ENCODE results near the gene EDC3. TPM values are rescaled to one million over a fixed set of nuclear protein-coding genes. Genes with fewer than 3 reads are reported as not detected.

Gene EDC3
- total and polyA plus RNA-seq, 9 donors: 11.0 to 32.5 (median 27.1) TPM

DNA sequence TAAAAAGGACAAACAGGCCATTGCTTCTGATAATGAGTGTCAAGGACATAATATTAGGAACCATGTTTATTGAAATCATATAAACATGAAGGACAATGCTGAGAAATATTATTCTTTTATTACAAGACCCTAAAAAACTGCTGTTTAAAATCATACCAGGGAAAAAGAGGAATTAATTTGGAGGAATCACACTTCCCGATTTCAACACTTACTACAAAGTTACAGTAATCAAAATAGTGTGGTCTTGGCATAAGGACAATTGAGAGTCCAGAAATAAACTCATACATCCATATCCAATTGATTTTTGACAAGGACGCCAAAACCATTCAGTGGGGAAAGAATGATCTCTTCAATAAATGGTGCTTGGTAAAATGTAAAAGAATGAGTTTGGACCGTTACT lies 16.5 kb upstream of the EDC3 start:
- WGBS (ENCODE audit: insufficient coverage): no CpG with 5 or more reads among the region's 3 CpGs
- Histone ChIP-seq H3K4me1 (ENCODE audit: control insufficient read depth, insufficient read depth, low read length) (no peaks in the 10 kb centered on the region), H3K4me3 (ENCODE audit: low read length) (no peak overlapping the region), H3K9me3 (replicated peaks; ENCODE audit: control insufficient read depth, low read depth, low read length) (no peaks in the 10 kb centered on the region), H3K27me3 (ENCODE audit: control insufficient read depth, insufficient read depth, low read length) (peaks cover 3% of the 10 kb centered on the region), H3K36me3 (ENCODE audit: control insufficient read depth, insufficient read depth, low read length) (no peaks in the 10 kb centered on the region), H3K27ac (ENCODE audit: low read length) (no peak overlapping the region)
- no peak for DNase-seq

GRCh38 chr15:74710319-74711094 lies 14.7 kb upstream of the EDC3 start:
- no peak overlapping the region for H3K27ac ChIP-seq (ENCODE audit: low read length)

DNA sequence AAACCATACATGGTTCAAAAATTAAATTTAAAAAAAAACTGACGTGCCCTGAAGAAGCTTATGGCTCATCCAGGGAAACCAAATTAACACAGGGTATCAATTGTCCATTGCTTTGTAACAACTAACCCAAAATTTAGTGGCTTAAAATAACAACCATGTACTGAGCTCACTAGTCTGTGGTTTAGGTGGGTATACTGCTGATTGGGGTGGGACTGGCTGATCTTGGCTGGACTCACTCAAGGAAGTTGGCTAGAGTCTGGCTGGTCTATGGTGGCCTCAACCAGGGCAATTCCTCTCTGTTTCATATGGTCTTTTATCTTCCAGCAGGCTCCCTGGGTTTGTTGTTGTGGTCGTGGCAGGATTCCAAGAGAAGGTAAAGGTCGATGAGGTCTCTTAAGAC lies 14.1 kb upstream of the EDC3 start:
- no peaks in the 10 kb centered on the region for H3K4me1 ChIP-seq (ENCODE audit: control insufficient read depth, insufficient read depth, low read length)
- no peak for DNase-seq
- H3K27ac ChIP-seq (ENCODE audit: low read length): no peak overlapping the region
- no peaks in the 10 kb centered on the region for H3K36me3 ChIP-seq (ENCODE audit: control insufficient read depth, insufficient read depth, low read length)
- peaks cover 5% of the 10 kb centered on the region for H3K27me3 ChIP-seq (ENCODE audit: control insufficient read depth, insufficient read depth, low read length)
- no peaks in the 10 kb centered on the region for H3K9me3 ChIP-seq (replicated peaks; ENCODE audit: control insufficient read depth, low read depth, low read length)
- no CpG with 5 or more reads among the region's 3 CpGs for WGBS (ENCODE audit: insufficient coverage)
- no peak overlapping the region for H3K4me3 ChIP-seq (ENCODE audit: low read length)

More at GRCh38 chr15:74710319-74711094, 14.7 kb upstream of the EDC3 start:
- H3K4me1 ChIP-seq (ENCODE audit: control insufficient read depth, insufficient read depth, low read length): no peaks in the 10 kb centered on the region
- no peaks in the 10 kb centered on the region for H3K9me3 ChIP-seq (replicated peaks; ENCODE audit: control insufficient read depth, low read depth, low read length)
- H3K4me3 ChIP-seq (ENCODE audit: low read length): no peak overlapping the region
- no peak for DNase-seq
- no peaks in the 10 kb centered on the region for H3K36me3 ChIP-seq (ENCODE audit: control insufficient read depth, insufficient read depth, low read length)
- H3K27me3 ChIP-seq (ENCODE audit: control insufficient read depth, insufficient read depth, low read length): peaks cover 5% of the 10 kb centered on the region
- 56% methylated on average over 2 of the region's 3 CpGs for WGBS (ENCODE audit: insufficient coverage)

GRCh38 chr15:74709011-74709410 lies 13.2 kb upstream of the EDC3 start:
- Histone ChIP-seq H3K27ac (ENCODE audit: low read length) (no peak overlapping the region), H3K4me3 (ENCODE audit: low read length) (no peak overlapping the region), H3K27me3 (ENCODE audit: control insufficient read depth, insufficient read depth, low read length) (peaks cover 5% of the 10 kb centered on the region), H3K9me3 (replicated peaks; ENCODE audit: control insufficient read depth, low read depth, low read length) (no peaks in the 10 kb centered on the region), H3K4me1 (ENCODE audit: control insufficient read depth, insufficient read depth, low read length) (no peaks in the 10 kb centered on the region), H3K36me3 (ENCODE audit: control insufficient read depth, insufficient read depth, low read length) (no peaks in the 10 kb centered on the region)
- no CpG with 5 or more reads among the region's 1 CpG for WGBS (ENCODE audit: insufficient coverage)
- DNase-seq: no peak

DNA sequence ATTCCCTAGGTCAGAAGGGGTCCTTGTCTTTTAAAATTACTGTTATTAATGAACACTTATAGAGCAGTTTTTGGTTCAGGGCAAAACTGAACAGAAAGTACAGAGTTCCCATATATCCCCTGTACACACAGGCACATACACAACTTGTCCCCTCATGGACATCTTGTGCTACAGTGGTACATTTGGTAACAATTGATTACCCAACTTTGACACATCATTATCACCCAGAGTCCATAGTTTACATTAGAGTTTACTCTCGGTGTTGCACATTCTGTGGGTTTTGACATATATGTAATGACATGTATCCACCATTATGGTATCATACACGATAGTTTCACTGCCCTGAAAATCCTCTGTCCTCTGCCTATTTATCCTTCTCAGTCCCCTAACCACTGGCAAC lies 984 bp upstream of the EDC3 start:
- no peaks in the 10 kb centered on the region for H3K9me3 ChIP-seq (replicated peaks; ENCODE audit: control insufficient read depth, low read depth, low read length)
- WGBS (ENCODE audit: insufficient coverage): no CpG with 5 or more reads among the region's 2 CpGs
- no peaks in the 10 kb centered on the region for H3K27me3 ChIP-seq (ENCODE audit: control insufficient read depth, insufficient read depth, low read length)
- no peak for DNase-seq
- H3K36me3 ChIP-seq (ENCODE audit: control insufficient read depth, insufficient read depth, low read length): no peaks in the 10 kb centered on the region
- peaks cover 8% of the 10 kb centered on the region for H3K4me1 ChIP-seq (ENCODE audit: control insufficient read depth, insufficient read depth, low read length)
- H3K27ac ChIP-seq (ENCODE audit: low read length): no peak overlapping the region
- H3K4me3 ChIP-seq (ENCODE audit: low read length): no peak overlapping the region

DNA sequence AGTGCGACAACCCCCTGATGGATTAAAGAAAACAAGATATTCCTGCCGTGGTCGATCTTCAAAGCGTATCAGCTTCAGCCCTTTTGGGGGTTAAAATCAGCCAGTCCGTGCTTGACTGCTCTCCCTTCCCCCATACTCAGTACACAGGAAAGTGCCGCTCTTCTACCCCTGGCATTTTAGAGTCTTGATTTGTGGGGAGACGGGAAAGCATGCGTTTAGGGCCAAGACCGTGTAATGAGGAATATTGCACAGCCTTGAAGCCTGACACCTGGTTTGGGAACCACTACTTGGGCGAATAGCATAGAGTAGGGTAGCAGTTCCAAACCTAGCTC lies 540 bp upstream of the EDC3 start:
- Histone ChIP-seq H3K27me3 (ENCODE audit: control insufficient read depth, insufficient read depth, low read length) (no peaks in the 10 kb centered on the region), H3K4me3 (ENCODE audit: low read length) (peak overlapping the region; percentile 82), H3K9me3 (replicated peaks; ENCODE audit: control insufficient read depth, low read depth, low read length) (no peaks in the 10 kb centered on the region), H3K4me1 (ENCODE audit: control insufficient read depth, insufficient read depth, low read length) (peaks cover 8% of the 10 kb centered on the region), H3K27ac (ENCODE audit: low read length) (peak overlapping the region; percentile 90), H3K36me3 (ENCODE audit: control insufficient read depth, insufficient read depth, low read length) (no peaks in the 10 kb centered on the region)
- DNase-seq: no peak
- 0% methylated on average over 4 of the region's 10 CpGs for WGBS (ENCODE audit: insufficient coverage)

GRCh38 chr15:74692327-74692726 lies 3.5 kb downstream of the EDC3 start:
- H3K9me3 ChIP-seq (replicated peaks; ENCODE audit: control insufficient read depth, low read depth, low read length): no peaks in the 10 kb centered on the region
- no peak for DNase-seq
- H3K4me3 ChIP-seq (ENCODE audit: low read length): no peak overlapping the region
- H3K36me3 ChIP-seq (ENCODE audit: control insufficient read depth, insufficient read depth, low read length): no peaks in the 10 kb centered on the region
- no peaks in the 10 kb centered on the region for H3K27me3 ChIP-seq (ENCODE audit: control insufficient read depth, insufficient read depth, low read length)
- no peak overlapping the region for H3K27ac ChIP-seq (ENCODE audit: low read length)
- H3K4me1 ChIP-seq (ENCODE audit: control insufficient read depth, insufficient read depth, low read length): peaks cover 8% of the 10 kb centered on the region
- WGBS (ENCODE audit: insufficient coverage): no CpG with 5 or more reads among the region's 1 CpG

GRCh38 chr15:74683758-74684157 lies 12.1 kb downstream of the EDC3 start:
- WGBS (ENCODE audit: insufficient coverage): no CpG with 5 or more reads among the region's 1 CpG
- peaks cover 11% of the 10 kb centered on the region for H3K36me3 ChIP-seq (ENCODE audit: control insufficient read depth, insufficient read depth, low read length)
- H3K27me3 ChIP-seq (ENCODE audit: control insufficient read depth, insufficient read depth, low read length): no peaks in the 10 kb centered on the region
- no peak for DNase-seq
- H3K9me3 ChIP-seq (replicated peaks; ENCODE audit: control insufficient read depth, low read depth, low read length): peaks cover 5% of the 10 kb centered on the region
- no peaks in the 10 kb centered on the region for H3K4me1 ChIP-seq (ENCODE audit: control insufficient read depth, insufficient read depth, low read length)
- no peak overlapping the region for H3K4me3 ChIP-seq (ENCODE audit: low read length)
- H3K27ac ChIP-seq (ENCODE audit: low read length): no peak overlapping the region

DNA sequence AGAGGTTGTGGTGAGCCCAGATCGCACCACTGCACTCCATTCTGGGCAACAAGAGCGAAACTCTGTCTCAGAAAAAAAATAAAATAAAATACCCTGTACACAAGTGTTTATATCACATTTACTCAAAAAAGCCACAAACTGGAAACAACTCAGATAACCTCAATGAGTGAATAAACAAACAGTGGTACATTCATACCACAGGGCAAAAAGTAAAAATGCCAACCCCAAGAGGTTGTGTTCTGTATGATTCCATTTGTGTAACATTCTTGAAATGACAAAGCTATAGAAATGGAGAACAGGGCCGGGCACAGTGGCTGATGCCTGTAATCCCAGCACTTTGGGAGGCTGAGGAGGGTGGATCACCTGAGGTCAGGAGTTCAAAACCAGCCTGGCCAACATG lies 12.9 kb downstream of the EDC3 start:
- no peak overlapping the region for H3K27ac ChIP-seq (ENCODE audit: low read length)
- no peak for DNase-seq
- peaks cover 11% of the 10 kb centered on the region for H3K36me3 ChIP-seq (ENCODE audit: control insufficient read depth, insufficient read depth, low read length)
- H3K4me1 ChIP-seq (ENCODE audit: control insufficient read depth, insufficient read depth, low read length): no peaks in the 10 kb centered on the region
- H3K9me3 ChIP-seq (replicated peaks; ENCODE audit: control insufficient read depth, low read depth, low read length): peaks cover 5% of the 10 kb centered on the region
- no peaks in the 10 kb centered on the region for H3K27me3 ChIP-seq (ENCODE audit: control insufficient read depth, insufficient read depth, low read length)
- WGBS (ENCODE audit: insufficient coverage): 100% methylated on average over 1 of the region's 3 CpGs
- H3K4me3 ChIP-seq (ENCODE audit: low read length): no peak overlapping the region

DNA sequence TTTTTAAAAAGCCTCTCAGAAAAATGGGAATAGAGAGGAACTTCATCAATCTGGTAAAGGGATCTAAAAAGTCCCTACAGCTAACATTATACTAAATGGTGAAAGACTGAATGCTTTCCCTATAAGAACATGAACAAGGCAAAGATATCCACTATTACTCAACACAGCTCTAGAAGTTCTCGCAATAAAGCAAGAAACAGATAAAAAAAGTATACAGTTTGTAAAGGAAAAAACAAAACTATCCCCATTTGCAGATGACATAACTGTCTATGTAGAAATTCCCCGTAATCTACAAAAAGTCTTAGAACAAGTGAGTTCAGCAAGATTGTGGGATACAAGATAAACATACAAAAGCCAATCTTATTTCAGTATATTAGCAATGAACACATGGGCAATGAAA lies 15.4 kb downstream of the EDC3 start:
- Histone ChIP-seq H3K9me3 (replicated peaks; ENCODE audit: control insufficient read depth, low read depth, low read length) (peaks cover 5% of the 10 kb centered on the region), H3K27ac (ENCODE audit: low read length) (no peak overlapping the region), H3K36me3 (ENCODE audit: control insufficient read depth, insufficient read depth, low read length) (peaks cover 6% of the 10 kb centered on the region), H3K4me3 (ENCODE audit: low read length) (no peak overlapping the region), H3K4me1 (ENCODE audit: control insufficient read depth, insufficient read depth, low read length) (no peaks in the 10 kb centered on the region), H3K27me3 (ENCODE audit: control insufficient read depth, insufficient read depth, low read length) (no peaks in the 10 kb centered on the region)
- no CpG with 5 or more reads among the region's 2 CpGs for WGBS (ENCODE audit: insufficient coverage)
- no peak for DNase-seq

DNA sequence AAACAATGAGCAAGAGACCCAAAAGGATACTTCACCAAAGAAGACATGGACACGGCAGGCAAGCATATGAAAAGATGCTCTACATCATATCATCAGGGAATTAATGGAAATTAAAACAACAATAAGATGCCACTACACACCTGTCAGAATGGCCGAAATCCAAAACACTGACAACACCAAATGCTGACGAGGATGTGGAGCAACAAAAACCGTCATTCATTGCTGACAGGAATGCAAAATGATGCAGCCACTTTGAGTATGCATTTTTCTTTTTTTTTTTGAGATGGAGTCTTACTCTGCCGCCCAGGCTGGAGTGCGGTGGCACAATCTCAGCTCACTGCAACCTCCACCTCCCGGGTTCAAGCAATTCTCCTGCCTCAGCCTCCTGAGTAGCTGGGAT lies 19.0 kb downstream of the EDC3 start:
- Histone ChIP-seq H3K36me3 (ENCODE audit: control insufficient read depth, insufficient read depth, low read length) (peaks cover 19% of the 10 kb centered on the region), H3K9me3 (replicated peaks; ENCODE audit: control insufficient read depth, low read depth, low read length) (no peaks in the 10 kb centered on the region), H3K4me3 (ENCODE audit: low read length) (no peak overlapping the region), H3K27ac (ENCODE audit: low read length) (no peak overlapping the region), H3K27me3 (ENCODE audit: control insufficient read depth, insufficient read depth, low read length) (no peaks in the 10 kb centered on the region), H3K4me1 (ENCODE audit: control insufficient read depth, insufficient read depth, low read length) (no peaks in the 10 kb centered on the region)
- no peak for DNase-seq
- WGBS (ENCODE audit: insufficient coverage): no CpG with 5 or more reads among the region's 7 CpGs

All from muscle of leg (tissue), 11 donors.